Measurements from ENCODE around the gene PSME2. TPM values are rescaled to one million over a fixed set of nuclear protein-coding genes. Genes with fewer than 3 reads are reported as not detected.

The PSME2 gene
- total RNA-seq, 2 experiments from 2014 or later: 395 to 405 TPM

Other genes with a start within 250 kb of the PSME2 start
- 10 to 100 TPM; 17.6 to 19.0 TPM for gene DHRS4, start 192.8 kb downstream of the PSME2 start, total RNA-seq
- gene DHRS4L2, start 157.7 kb downstream of the PSME2 start, total RNA-seq: 10 to 100 TPM; 18.3 to 20.2 TPM
- gene CARMIL3, start 94.6 kb downstream of the PSME2 start, total RNA-seq: 1 to 10 TPM; 3.7 to 4.2 TPM
- not detected for gene CPNE6, start 75.0 kb downstream of the PSME2 start, total RNA-seq
- gene PCK2, start 52.3 kb downstream of the PSME2 start, total RNA-seq: 10 to 100 TPM; 88.5 to 90.6 TPM
- gene DCAF11, start 31.8 kb downstream of the PSME2 start, total RNA-seq: 10 to 100 TPM; 94.1 to 98.2 TPM
- 1 to 10 TPM; 2.1 to 2.4 TPM for gene NRL, start 31.7 kb downstream of the PSME2 start, total RNA-seq
- gene FITM1, start 16.0 kb downstream of the PSME2 start, total RNA-seq: 1 to 10 TPM; 1.3 to 1.4 TPM
- 100 to 1,000 TPM; 391 to 397 TPM for gene PSME1, start 10.4 kb downstream of the PSME2 start, total RNA-seq
- 10 to 100 TPM; 45.0 to 51.7 TPM for gene EMC9, start 5.0 kb downstream of the PSME2 start, total RNA-seq
- 100 to 1,000 TPM; 122 to 129 TPM for gene RNF31, start 888 bp upstream of the PSME2 start, total RNA-seq
- 100 to 1,000 TPM; 262 to 267 TPM for gene IRF9, start 14.7 kb upstream of the PSME2 start, total RNA-seq
- 10 to 100 TPM; 48.0 to 51.9 TPM for gene REC8, start 25.5 kb upstream of the PSME2 start, total RNA-seq
- gene IPO4, start 42.2 kb upstream of the PSME2 start, total RNA-seq: 10 to 100 TPM; 24.0 to 26.2 TPM
- 10 to 100 TPM; 30.8 to 35.1 TPM for gene TM9SF1, start 48.8 kb upstream of the PSME2 start, total RNA-seq
- gene TSSK4, start 59.1 kb upstream of the PSME2 start, total RNA-seq: under 1 TPM; 0.48 to 0.76 TPM
- gene CHMP4A, start 66.9 kb upstream of the PSME2 start, total RNA-seq: 10 to 100 TPM; 92.9 to 97.9 TPM
- gene MDP1, start 69.5 kb upstream of the PSME2 start, total RNA-seq: 10 to 100 TPM; 13.5 to 17.0 TPM
- 100 to 1,000 TPM; 190 to 197 TPM for gene NEDD8, start 85.8 kb upstream of the PSME2 start, total RNA-seq
- gene GMPR2, start 86.3 kb upstream of the PSME2 start, total RNA-seq: 10 to 100 TPM; 78.1 to 90.3 TPM
- 100 to 1,000 TPM; 133 to 139 TPM for gene TINF2, start 96.0 kb upstream of the PSME2 start, total RNA-seq
- 1 to 10 TPM; 4.0 to 4.4 TPM for gene TGM1, start 116.6 kb upstream of the PSME2 start, total RNA-seq
- gene RABGGTA, start 125.0 kb upstream of the PSME2 start, total RNA-seq: 10 to 100 TPM; 40.2 to 41.0 TPM
- gene DHRS1, start 153.2 kb upstream of the PSME2 start, total RNA-seq: 10 to 100 TPM; 31.6 to 33.4 TPM
- 10 to 100 TPM; 25.8 to 27.7 TPM for gene NOP9, start 153.2 kb upstream of the PSME2 start, total RNA-seq
- 10 to 100 TPM; 38.4 to 39.6 TPM for gene CIDEB, start 161.4 kb upstream of the PSME2 start, total RNA-seq
- 10 to 100 TPM; 18.5 to 19.6 TPM for gene LTB4R2, start 163.5 kb upstream of the PSME2 start, total RNA-seq
- gene LTB4R, start 164.9 kb upstream of the PSME2 start, total RNA-seq: 10 to 100 TPM; 36.1 to 37.9 TPM
- 1 to 10 TPM; 4.5 to 5.9 TPM for gene ADCY4, start 188.5 kb upstream of the PSME2 start, total RNA-seq
- 10 to 100 TPM; 37.3 to 38.0 TPM for gene RIPK3, start 193.4 kb upstream of the PSME2 start, total RNA-seq
- not detected for gene NFATC4, start 221.6 kb upstream of the PSME2 start, total RNA-seq